CD4-positive, alpha-beta memory T cell (primary cell): ENCODE results near the gene POLD4. TPM values are rescaled to one million over a fixed set of nuclear protein-coding genes. Genes with fewer than 3 reads are reported as not detected.
A peak's percentile ranks its signal among the peaks of the same experiment; 100 is the strongest.

Source experiments
- CTCF ChIA-PET: fragments of 350-600 bp; sonication (Branson Sonifier 250); formaldehyde crosslinking; loops from one replicate; lab custom pipeline; 2021; ENCODE audit warnings: inconsistent platforms; ENCODE audit not compliant: partially characterized antibody; lab: Charles Lee
- POLR2A ChIA-PET: fragments of 350-600 bp; sonication (Branson Sonifier 250); formaldehyde crosslinking; loops from one replicate; lab custom pipeline; 2021; ENCODE audit not compliant: partially characterized antibody; lab: Charles Lee
- DNase-seq, 5 donors: peaks; one replicate each; pipeline versions ENCODE4 v3.0.0 to v3.0.0-alpha.2; 2020 to 2022; ENCODE audit warnings: mixed read lengths in 1 of 5
- H3K27ac ChIP-seq: one replicate; pipeline ENCODE4 v1.7.0; 2013; ENCODE audit warnings: low read depth, low read length
- H3K27me3 ChIP-seq: 2 replicates; pipeline ENCODE4 v1.7.0; 2013; ENCODE audit warnings: mild to moderate bottlenecking, low read length, moderate library complexity; ENCODE audit not compliant: insufficient read depth
- H3K36me3 ChIP-seq: 2 replicates; pipeline ENCODE4 v1.7.0; 2013; ENCODE audit warnings: mild to moderate bottlenecking, low read length, moderate library complexity; ENCODE audit not compliant: insufficient read depth
- H3K4me1 ChIP-seq: 2 replicates; pipeline ENCODE4 v1.7.0; 2013; ENCODE audit warnings: mild to moderate bottlenecking, low read length, moderate library complexity; ENCODE audit not compliant: insufficient read depth
- H3K4me3 ChIP-seq, 2 donors: one replicate each; pipeline ENCODE4 v1.7.0; 2013; ENCODE audit warnings: low read length in 2 of 2, mild to moderate bottlenecking in 1 of 2
- H3K9me3 ChIP-seq, 2 donors: one replicate each; pipeline ENCODE4 v1.7.0; 2013; ENCODE audit warnings: low read length in 2 of 2, control low read depth in 1 of 2; ENCODE audit not compliant: control insufficient read depth in 1 of 2
- H3K27ac Mint-ChIP-seq, 7 donors: one replicate each; pipeline ENCODE4 v1.8.0; 2020 to 2021; ENCODE audit warnings: mixed read lengths in 7 of 7, mild to moderate bottlenecking in 6 of 7, inconsistent platforms in 3 of 7, moderate library complexity in 3 of 7
- H3K27me3 Mint-ChIP-seq, 2 donors: one replicate each; pipeline ENCODE4 v1.8.0; 2020 to 2021; ENCODE audit warnings: mixed read lengths in 2 of 2
- H3K36me3 Mint-ChIP-seq, 2 donors: one replicate each; pipeline ENCODE4 v1.8.0; 2020 to 2021; ENCODE audit warnings: mixed read lengths in 2 of 2, inconsistent platforms in 1 of 2, mild to moderate bottlenecking in 1 of 2
- H3K4me1 Mint-ChIP-seq, 4 donors: one replicate each; pipeline ENCODE4 v1.8.0; 2020 to 2021; ENCODE audit warnings: mixed read lengths in 4 of 4, mild to moderate bottlenecking in 1 of 4
- H3K4me3 Mint-ChIP-seq, 8 donors: one replicate each; pipeline ENCODE4 v1.8.0; 2020 to 2021; ENCODE audit warnings: mixed read lengths in 8 of 8, mild to moderate bottlenecking in 7 of 8, moderate library complexity in 6 of 8, inconsistent platforms in 3 of 8
- H3K9me3 Mint-ChIP-seq, 8 donors: one replicate each; pipeline ENCODE4 v1.8.0; 2020 to 2021; ENCODE audit warnings: mixed read lengths in 8 of 8, mild to moderate bottlenecking in 5 of 8, inconsistent platforms in 3 of 8, moderate library complexity in 1 of 8
- intact Hi-C: fragments of 100-400 bp; cut with micrococcal nuclease; formaldehyde crosslinking; loops from one replicate; pipeline ENCODE4 v1.15.1; 2023
- polyA plus RNA-seq, 2 donors: library from polyadenylated mRNA; unstranded; fragments of 300-500 nt; fragmentation: Illumina TruSeq; gene quantifications; one replicate each; pipeline ENCODE4 v1.2.3, GENCODE V29; 2021
- total RNA-seq, 2 experiments: library from RNA; stranded (reverse); gene quantifications; one replicate each; pipeline ENCODE4 v1.2.3, GENCODE V29; 2021

POLD4 gene
- total and polyA plus RNA-seq, 4 experiments from 2014 or later, result 87.9 to 96.2 (median 92.5) TPM

DNA sequence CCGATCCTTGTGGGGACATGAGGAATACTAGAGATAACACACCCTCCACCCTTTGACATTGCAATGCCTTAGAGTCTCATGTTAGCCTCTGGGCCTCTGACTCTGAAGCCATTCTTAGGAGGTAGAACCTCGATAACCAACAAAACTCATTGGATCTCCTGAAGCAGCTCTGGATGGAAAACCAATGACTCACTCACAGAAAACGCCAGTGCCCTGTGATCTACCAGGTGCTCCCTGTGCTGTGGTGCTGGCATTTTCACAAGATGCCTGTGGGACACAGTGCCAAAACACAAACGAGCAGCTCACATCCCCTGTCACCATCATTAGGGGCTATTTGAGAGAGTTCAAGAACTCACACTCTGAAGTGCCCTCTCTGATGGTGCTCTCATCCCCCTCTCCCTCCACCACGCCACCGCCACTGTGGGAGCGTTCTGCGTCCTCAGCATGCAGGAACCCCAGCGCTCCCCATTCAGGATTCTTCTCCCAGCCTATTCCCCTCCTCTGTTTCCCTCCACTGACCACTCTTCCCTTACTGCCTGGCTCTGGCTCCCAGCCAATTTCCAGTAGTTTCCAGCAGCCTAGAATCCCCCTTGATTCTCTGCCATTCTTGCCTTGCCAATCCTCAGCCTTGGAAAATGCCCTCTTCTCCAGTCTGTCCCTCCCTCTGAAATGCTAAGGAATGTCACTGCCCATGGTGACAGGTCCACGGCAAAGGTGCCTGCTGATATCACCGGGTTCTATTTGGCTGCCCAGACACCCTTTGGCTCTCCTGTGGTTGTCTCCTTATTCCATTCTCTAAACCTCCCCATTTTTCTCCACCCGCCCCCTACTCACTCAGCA is 4.7 kb upstream of the POLD4 start:
- peaks cover 27% of the 10 kb centered on the region for H3K4me1 ChIP-seq
- Mint-ChIP-seq H3K4me1 (peaks cover 23 to 53% (median 33%) of the 10 kb centered on the region in 4 donors), H3K27me3 (no peaks in the 10 kb centered on the region), H3K4me3 (no peak overlapping the region), H3K36me3 (peaks cover 0 to 4% of the 10 kb centered on the region in 2 donors), H3K27ac (peak overlapping the region in 3 of 7 donors; percentile 29 to 59 (median 52)), H3K9me3 (no peaks in the 10 kb centered on the region)
- no peak for DNase-seq
- H3K4me3 ChIP-seq, result no peak overlapping the region
- H3K27ac ChIP-seq, result no peak overlapping the region
- CTCF ChIA-PET, result interaction anchor here (0.7 to 18.4 kb wide), 3 partner anchors 12 to 23 kb away, joined by 3 to 1065 read pairs (median 23); partner anchors contain the start of genes CLCF1 and RAD9A
- POLR2A ChIA-PET, result interaction anchor here (3.0 to 11.8 kb wide), 2 partner anchors 20 to 34 kb away, joined by 13 to 449 read pairs; partner anchors contain the start of genes CLCF1 and RAD9A
- intact Hi-C loops, result loop anchor here (1.0 kb wide), 4 partner anchors 12 to 301 kb away; no protein-coding TSS in a partner anchor
- H3K9me3 ChIP-seq, result no peaks in the 10 kb centered on the region
- no peaks in the 10 kb centered on the region for H3K27me3 ChIP-seq
- H3K36me3 ChIP-seq, result no peaks in the 10 kb centered on the region

- Histone ChIP-seq H3K27me3 (no peaks in the 10 kb centered on the region), H3K4me3 (no peak overlapping the region), H3K9me3 (no peaks in the 10 kb centered on the region), H3K4me1 (peaks cover 38% of the 10 kb centered on the region), H3K36me3 (no peaks in the 10 kb centered on the region), H3K27ac (no peak overlapping the region)
- peak overlapping the region in 3 of 8 donors; percentile 1 to 67 (median 49) for H3K4me3 Mint-ChIP-seq
- H3K27ac Mint-ChIP-seq, result peak overlapping the region; percentile 76 to 92 (median 81)
- H3K9me3 Mint-ChIP-seq, result no peaks in the 10 kb centered on the region
- intact Hi-C loops, result loop anchor here (1.0 kb wide), 4 partner anchors 11 to 302 kb away; no protein-coding TSS in a partner anchor
- H3K4me1 Mint-ChIP-seq, result peaks cover 21 to 50% (median 29%) of the 10 kb centered on the region in 4 donors
- no peaks in the 10 kb centered on the region for H3K27me3 Mint-ChIP-seq
- peaks cover 0 to 7% of the 10 kb centered on the region in 2 donors for H3K36me3 Mint-ChIP-seq
- POLR2A ChIA-PET, result interaction anchor here (1.3 to 11.8 kb wide), 8 partner anchors 8 to 125 kb away, joined by 3 to 449 read pairs (median 6); partner anchors contain the start of genes AIP, ANKRD13D, CLCF1 and PTPRCAP
- DNase-seq, result peak; percentile 68 to 74 (median 73)
- CTCF ChIA-PET, result interaction anchor here (0.6 to 18.4 kb wide), 12 partner anchors 8 to 234 kb away, joined by 3 to 1065 read pairs (median 4); partner anchors contain the start of genes CLCF1 and RAD9A
These were observed 3.7 kb upstream of the POLD4 start for GRCh38 chr11:67356864-67357561.

- Mint-ChIP-seq H3K36me3 (peaks cover 0 to 7% of the 10 kb centered on the region in 2 donors), H3K27me3 (no peaks in the 10 kb centered on the region), H3K4me1 (peaks cover 21 to 49% (median 30%) of the 10 kb centered on the region in 4 donors), H3K27ac (peak overlapping the region; percentile 77 to 92 (median 82)), H3K9me3 (no peaks in the 10 kb centered on the region), H3K4me3 (peak overlapping the region in 3 of 8 donors; percentile 1 to 67 (median 49))
- POLR2A ChIA-PET, result interaction anchor here (1.3 to 11.8 kb wide), 8 partner anchors 9 to 126 kb away, joined by 3 to 449 read pairs (median 6); partner anchors contain the start of genes AIP, ANKRD13D, CLCF1 and PTPRCAP
- CTCF ChIA-PET, result interaction anchor here (0.9 to 18.4 kb wide), 11 partner anchors 9 to 129 kb away, joined by 3 to 1065 read pairs (median 4); partner anchors contain the start of genes CLCF1 and RAD9A
- no peaks in the 10 kb centered on the region for H3K27me3 ChIP-seq
- peaks cover 3% of the 10 kb centered on the region for H3K36me3 ChIP-seq
- H3K27ac ChIP-seq, result no peak overlapping the region
- intact Hi-C loops, result no loop called here
- H3K4me1 ChIP-seq, result peaks cover 43% of the 10 kb centered on the region
- H3K9me3 ChIP-seq, result no peaks in the 10 kb centered on the region
- no peak overlapping the region for H3K4me3 ChIP-seq
- DNase-seq, result no peak
These were observed 3.1 kb upstream of the POLD4 start for GRCh38 chr11:67356387-67356863.

DNA sequence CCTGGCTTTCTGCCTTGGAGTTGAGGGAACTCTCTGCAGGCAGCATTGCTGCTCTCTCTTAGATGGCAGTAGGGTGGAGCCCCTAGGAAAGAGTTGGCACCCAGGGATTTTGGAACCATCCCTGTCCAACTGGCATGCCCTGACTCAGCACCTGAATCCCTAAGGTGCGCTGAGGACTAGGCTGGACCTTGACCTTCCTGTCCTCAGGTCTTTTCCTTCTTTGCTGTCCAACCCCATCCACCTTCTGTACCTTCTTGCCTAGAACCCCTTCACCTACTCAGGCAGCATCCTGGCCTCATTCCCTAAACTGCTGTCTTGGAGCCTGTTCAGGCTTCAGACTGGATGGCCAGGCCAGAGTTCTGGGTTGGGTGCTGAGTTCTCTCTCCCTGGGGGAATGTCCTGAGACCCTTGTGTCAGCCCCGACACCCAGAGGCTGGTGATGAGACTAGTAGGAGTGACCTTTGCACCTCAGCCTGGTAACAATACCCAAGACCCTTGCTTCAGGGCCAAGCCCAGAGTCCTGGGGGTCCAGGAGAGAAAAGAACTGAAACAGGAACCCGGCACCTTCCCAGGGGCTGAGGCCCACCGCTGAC is 2.5 kb upstream of the POLD4 start:
- intact Hi-C loops, result no loop called here
- no peaks in the 10 kb centered on the region for H3K9me3 Mint-ChIP-seq
- Histone ChIP-seq H3K4me1 (peaks cover 49% of the 10 kb centered on the region), H3K36me3 (peaks cover 3% of the 10 kb centered on the region), H3K4me3 (no peak overlapping the region), H3K9me3 (no peaks in the 10 kb centered on the region), H3K27me3 (no peaks in the 10 kb centered on the region), H3K27ac (no peak overlapping the region)
- H3K27me3 Mint-ChIP-seq, result no peaks in the 10 kb centered on the region
- peaks cover 0 to 11% of the 10 kb centered on the region in 2 donors for H3K36me3 Mint-ChIP-seq
- peak overlapping the region in 2 of 8 donors; percentile 25 to 35 for H3K4me3 Mint-ChIP-seq
- H3K27ac Mint-ChIP-seq, result peak overlapping the region in 6 of 7 donors; percentile 36 to 85 (median 72)
- no peak for DNase-seq
- ChIA-PET POLR2A (interaction anchor here (1.1 to 11.8 kb wide), 9 partner anchors 10 to 116 kb away, joined by 3 to 449 read pairs (median 6); partner anchors contain the start of genes ANKRD13D, CLCF1, PPP1CA and PTPRCAP), CTCF (interaction anchor here (0.9 to 18.4 kb wide), 10 partner anchors 9 to 123 kb away, joined by 3 to 1065 read pairs (median 4); partner anchors contain the start of genes CLCF1 and RAD9A)
- H3K4me1 Mint-ChIP-seq, result peaks cover 24 to 50% (median 35%) of the 10 kb centered on the region in 4 donors

DNA sequence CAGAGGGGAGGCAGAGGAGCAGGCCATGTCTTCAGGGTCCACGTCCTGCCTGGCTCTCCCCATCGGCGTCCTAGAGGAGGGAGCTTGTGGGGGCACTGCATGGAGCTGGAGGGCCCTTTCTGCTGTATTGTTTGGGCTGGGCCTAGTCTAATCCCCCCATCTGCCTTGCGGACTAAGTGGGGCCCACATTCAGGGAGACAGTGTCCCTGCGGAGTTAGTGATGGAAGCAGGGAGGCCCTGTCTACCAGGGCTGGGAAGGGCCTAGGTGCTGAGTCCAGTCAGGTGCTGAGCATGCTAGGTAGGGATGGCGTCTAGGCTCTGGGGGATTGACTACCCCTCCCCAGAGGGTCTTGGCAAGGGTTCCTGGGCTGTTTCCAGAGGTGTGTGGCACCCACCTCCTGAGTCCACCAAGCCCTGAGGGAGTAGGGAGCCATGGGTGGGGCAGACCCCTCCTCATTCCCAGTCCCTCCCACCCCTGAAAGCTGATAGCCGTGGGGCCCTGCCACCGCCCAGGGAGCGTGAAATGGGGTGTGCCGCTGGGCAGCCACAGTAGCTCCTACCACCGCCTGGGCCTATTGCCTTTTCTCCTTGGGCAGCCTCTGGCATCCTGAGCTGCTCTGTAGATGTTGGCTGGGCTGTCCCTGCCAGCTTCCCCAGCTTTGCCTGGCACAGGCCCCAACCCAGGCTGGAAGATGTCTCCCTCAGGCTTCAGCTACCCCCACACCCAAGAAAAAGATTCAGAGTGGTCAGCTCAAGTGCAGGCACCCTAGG is 1.9 kb upstream of the POLD4 start:
- H3K36me3 Mint-ChIP-seq, result peaks cover 0 to 11% of the 10 kb centered on the region in 2 donors

More for the DNA sequence above, 1.9 kb upstream of the POLD4 start:
- Mint-ChIP-seq H3K9me3 (no peaks in the 10 kb centered on the region), H3K4me1 (peaks cover 24 to 51% (median 36%) of the 10 kb centered on the region in 4 donors), H3K27me3 (no peaks in the 10 kb centered on the region), H3K27ac (peak overlapping the region in 5 of 7 donors; percentile 99 to 100 (median 99)), H3K4me3 (no peak overlapping the region)
- POLR2A ChIA-PET, result interaction anchor here (0.8 to 11.8 kb wide), 9 partner anchors 12 to 114 kb away, joined by 3 to 449 read pairs (median 14); partner anchors contain the start of genes CLCF1, PPP1CA, PTPRCAP and RAD9A
- intact Hi-C loops, result no loop called here
- DNase-seq, result no peak
- Histone ChIP-seq H3K36me3 (peaks cover 3% of the 10 kb centered on the region), H3K4me1 (peaks cover 51% of the 10 kb centered on the region), H3K27me3 (no peaks in the 10 kb centered on the region), H3K27ac (peak overlapping the region; percentile 96), H3K4me3 (no peak overlapping the region), H3K9me3 (no peaks in the 10 kb centered on the region)
- CTCF ChIA-PET, result interaction anchor here (0.9 to 18.4 kb wide), 5 partner anchors 9 to 87 kb away, joined by 3 to 1065 read pairs (median 5); partner anchors contain the start of genes CLCF1 and RAD9A
